ENCODE data around the gene CHCT1. TPM values are rescaled to one million over a fixed set of nuclear protein-coding genes. Genes with fewer than 3 reads are reported as not detected.

The CHCT1 gene
- total RNA-seq, 5 donors from 2014 or later (not counting 1 experiment from before 2014, with no cell fraction given) = not detected

DNA sequence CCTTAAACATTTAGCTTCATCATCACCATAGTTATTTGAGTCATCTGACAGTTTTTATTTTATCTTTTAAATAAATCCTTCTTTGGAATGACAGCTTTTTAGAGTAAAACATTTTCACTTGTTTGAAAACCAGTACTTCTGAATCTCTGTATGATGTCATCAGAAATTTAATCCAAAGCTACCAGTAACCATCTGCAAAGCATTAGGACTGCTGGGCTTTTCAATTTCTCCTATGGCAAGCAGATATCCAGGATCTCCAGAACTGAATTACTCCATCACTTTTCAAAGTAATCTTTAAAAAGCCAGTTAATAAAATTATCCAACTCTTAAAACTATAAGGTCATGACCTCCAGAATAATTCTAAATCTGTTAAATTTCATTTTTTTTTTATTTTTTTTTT is 51.5 kb downstream of the CHCT1 start:
- no peaks in the 10 kb centered on the region for H3K27me3 ChIP-seq (replicated peaks in 1 of 2; ENCODE audit: control insufficient read depth in 2 of 2, extremely low read depth in 1 of 2, insufficient read depth in 2 of 2, low read length in 1 of 2)
- H3K9me3 ChIP-seq = no peaks in the 10 kb centered on the region
- peaks cover 9 to 10% of the 10 kb centered on the region in 2 donors for H3K36me3 ChIP-seq (ENCODE audit: control insufficient read depth in 2 of 2, extremely low read depth in 1 of 2, insufficient read depth in 1 of 2, low read length in 1 of 2)
- Mint-ChIP-seq H3K4me3 (no peak overlapping the region), H3K27ac (no peak overlapping the region), H3K4me1 (peaks cover 4 to 8% (median 7%) of the 10 kb centered on the region in 3 donors), H3K9me3 (no peaks in the 10 kb centered on the region), H3K27me3 (no peaks in the 10 kb centered on the region), H3K36me3 (peaks cover 42% of the 10 kb centered on the region)
- POLR2A ChIA-PET = interaction anchor here in 1 of 2 donors (0.7 kb wide), 1 partner anchor 36 kb away, joined by 3 read pairs; no protein-coding TSS in a partner anchor
- no peaks in the 10 kb centered on the region for H3K4me1 ChIP-seq (ENCODE audit: control insufficient read depth in 1 of 2, extremely low read depth in 1 of 2, insufficient read depth in 2 of 2, low read length in 2 of 2)
- DNase-seq (no peak), ATAC-seq (replicated peaks in 1 of 4) (no peak)
- CTCF ChIA-PET = no interaction called here
- H3K27ac ChIP-seq (ENCODE audit: low read length) = no peak overlapping the region
- no peak overlapping the region for H3K4me3 ChIP-seq (ENCODE audit: control insufficient read depth in 1 of 2, extremely low read depth in 1 of 2, low read length in 1 of 2)

Other genes starting within 250 kb of the CHCT1 start
- gene USP32, start 30.4 kb upstream of the CHCT1 start, total RNA-seq = 10 to 100 TPM; 30.0 to 34.5 (median 31.4) TPM
- gene APPBP2, start 103.8 kb downstream of the CHCT1 start, total RNA-seq = 10 to 100 TPM; 32.2 to 42.0 (median 36.6) TPM
- 10 to 100 TPM; 17.0 to 22.5 (median 19.6) TPM for gene PPM1D, start 177.7 kb downstream of the CHCT1 start, total RNA-seq

All from T-cell (primary cell).